Measurements from ENCODE around the gene TNIP1. TPM values are rescaled to one million over a fixed set of nuclear protein-coding genes. Genes with fewer than 3 reads are reported as not detected.
A peak's percentile ranks its signal among the peaks of the same experiment; 100 is the strongest.

Gene TNIP1
- total and polyA plus RNA-seq, 12 donors = 36.6 to 129 (median 93.2) TPM

DNA sequence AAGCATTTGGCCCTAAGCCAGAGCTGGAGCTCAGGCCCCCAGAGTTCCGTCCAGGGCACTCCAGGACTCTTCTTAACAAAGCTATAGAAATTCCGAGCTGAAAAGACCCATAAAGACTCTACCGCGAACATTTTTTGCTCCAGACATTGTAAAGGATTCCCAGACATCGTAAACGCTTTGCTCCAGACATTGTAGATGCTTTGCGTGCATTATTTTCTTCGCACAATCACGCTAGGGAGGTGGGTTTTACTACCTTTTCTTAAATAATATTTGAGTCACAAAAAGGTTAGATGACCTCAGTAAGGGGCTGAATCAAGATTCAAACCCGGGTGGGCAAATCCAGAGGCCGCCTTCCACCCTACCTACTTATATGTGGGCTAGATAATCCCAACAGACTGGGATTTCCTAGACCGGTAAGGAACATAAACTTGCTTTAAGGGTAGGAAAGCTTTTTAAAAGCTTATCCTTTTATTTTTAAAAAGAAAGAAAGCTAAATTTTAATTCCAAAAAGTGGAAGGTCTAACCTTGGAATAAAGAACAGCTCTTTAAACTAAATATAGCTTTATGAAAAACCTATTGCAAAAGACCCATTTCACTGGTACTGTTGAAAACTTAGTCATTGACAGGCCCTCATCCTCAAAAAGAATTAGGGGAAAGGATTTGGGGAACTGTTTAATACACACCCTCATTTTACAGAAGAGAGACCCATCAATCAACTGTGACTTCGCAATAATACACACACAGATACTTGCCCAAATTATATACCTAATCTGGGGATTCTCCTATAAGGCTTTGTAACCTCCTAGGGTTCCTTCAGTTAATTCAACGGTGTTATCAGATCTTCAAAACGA is 822 bp upstream of the TNIP1 start:
- intact Hi-C loops (cut with DNase I) = no loop called here
- H3K27ac ChIP-seq = peak overlapping the region; percentile 89 to 97 (median 97)
- H3K4me3 ChIP-seq = peak overlapping the region in 3 of 4 donors; percentile 50 to 96 (median 86)
- H3K36me3 ChIP-seq (replicated peaks in 1 of 2) = no peaks in the 10 kb centered on the region
- WGBS, 4 donors = 16 to 27% (median 20%) methylated on average over 11 to 15 of the region's 15 CpGs
- H3K27me3 ChIP-seq = no peaks in the 10 kb centered on the region
- peaks cover 14 to 45% of the 10 kb centered on the region in 2 donors for H3K4me1 ChIP-seq (replicated peaks in 1 of 2)
- TF ChIP-seq, protein P1, sequence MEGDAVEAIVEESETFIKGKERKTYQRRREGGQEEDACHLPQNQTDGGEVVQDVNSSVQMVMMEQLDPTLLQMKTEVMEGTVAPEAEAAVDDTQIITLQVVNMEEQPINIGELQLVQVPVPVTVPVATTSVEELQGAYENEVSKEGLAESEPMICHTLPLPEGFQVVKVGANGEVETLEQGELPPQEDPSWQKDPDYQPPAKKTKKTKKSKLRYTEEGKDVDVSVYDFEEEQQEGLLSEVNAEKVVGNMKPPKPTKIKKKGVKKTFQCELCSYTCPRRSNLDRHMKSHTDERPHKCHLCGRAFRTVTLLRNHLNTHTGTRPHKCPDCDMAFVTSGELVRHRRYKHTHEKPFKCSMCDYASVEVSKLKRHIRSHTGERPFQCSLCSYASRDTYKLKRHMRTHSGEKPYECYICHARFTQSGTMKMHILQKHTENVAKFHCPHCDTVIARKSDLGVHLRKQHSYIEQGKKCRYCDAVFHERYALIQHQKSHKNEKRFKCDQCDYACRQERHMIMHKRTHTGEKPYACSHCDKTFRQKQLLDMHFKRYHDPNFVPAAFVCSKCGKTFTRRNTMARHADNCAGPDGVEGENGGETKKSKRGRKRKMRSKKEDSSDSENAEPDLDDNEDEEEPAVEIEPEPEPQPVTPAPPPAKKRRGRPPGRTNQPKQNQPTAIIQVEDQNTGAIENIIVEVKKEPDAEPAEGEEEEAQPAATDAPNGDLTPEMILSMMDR (IDR thresholded peaks at IDR 0.05) = no peak
- no peak for TF ChIP-seq POLR2A (IDR thresholded peaks at IDR 0.05)
- no peak for DNase-seq
- no peaks in the 10 kb centered on the region for H3K9me3 ChIP-seq (replicated peaks in 1 of 3)

GRCh38 chr5:151079838-151080612 is 809 bp downstream of the TNIP1 start:
- Histone ChIP-seq H3K36me3 (replicated peaks in 1 of 2) (no peaks in the 10 kb centered on the region), H3K4me1 (replicated peaks in 1 of 2) (peaks cover 14 to 45% of the 10 kb centered on the region in 2 donors), H3K27ac (peak overlapping the region; percentile 89 to 97 (median 97)), H3K4me3 (peak overlapping the region; percentile 34 to 96 (median 86)), H3K9me3 (replicated peaks in 1 of 3) (no peaks in the 10 kb centered on the region), H3K27me3 (no peaks in the 10 kb centered on the region)
- WGBS, 4 donors = 4 to 5% (median 5%) methylated on average over 20 to 21 of the region's 21 CpGs
- intact Hi-C loops (cut with DNase I) = no loop called here
- no peak for TF ChIP-seq POLR2A (IDR thresholded peaks at IDR 0.05)
- TF ChIP-seq, protein P1 (IDR thresholded peaks at IDR 0.05) = no peak
- no peak for DNase-seq

DNA sequence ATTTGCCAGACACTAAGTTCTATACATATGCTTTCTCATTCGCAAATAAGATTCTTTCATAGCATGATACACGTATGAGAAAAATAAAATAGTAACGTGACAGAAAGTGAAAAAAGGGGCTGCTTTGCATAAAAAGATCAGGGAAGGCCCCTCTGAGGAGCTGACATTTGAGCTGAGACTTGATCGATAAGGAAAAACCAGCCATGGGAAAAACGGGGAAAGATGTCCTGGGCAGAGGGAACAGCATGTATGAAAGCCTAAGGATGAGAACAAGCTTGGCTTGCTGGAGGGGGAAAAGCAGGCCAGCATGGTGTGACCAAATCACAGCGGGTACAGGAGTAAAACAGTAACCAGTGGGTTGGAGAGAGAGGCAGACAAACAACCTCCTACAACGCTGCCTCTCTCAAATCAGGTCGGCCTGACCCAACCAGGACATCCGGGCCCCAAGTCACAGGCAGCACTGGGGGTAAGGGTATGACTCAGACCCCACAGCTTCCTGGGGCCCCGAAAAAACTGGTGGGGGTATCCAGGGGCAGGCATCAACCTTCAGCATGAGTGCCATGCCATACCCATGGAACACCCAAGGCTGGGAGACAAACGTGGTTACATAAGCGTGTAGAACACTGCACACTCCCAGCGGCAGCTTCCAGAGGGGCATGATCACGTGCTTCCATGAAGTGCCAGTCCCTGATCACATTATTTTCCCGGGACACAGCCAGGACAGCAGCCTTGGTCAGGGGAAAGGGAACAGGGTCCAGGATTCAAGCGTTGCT is 2.2 kb downstream of the TNIP1 start:
- 73 to 88% (median 82%) methylated on average over 12 to 16 of the region's 16 CpGs for WGBS, 4 donors
- Histone ChIP-seq H3K36me3 (replicated peaks in 1 of 2) (no peaks in the 10 kb centered on the region), H3K4me1 (replicated peaks in 1 of 2) (peaks cover 14 to 47% of the 10 kb centered on the region in 2 donors), H3K4me3 (no peak overlapping the region), H3K9me3 (replicated peaks in 1 of 3) (no peaks in the 10 kb centered on the region), H3K27ac (no peak overlapping the region), H3K27me3 (no peaks in the 10 kb centered on the region)
- TF ChIP-seq POLR2A (IDR thresholded peaks at IDR 0.05) = no peak
- TF ChIP-seq, protein P1 (IDR thresholded peaks at IDR 0.05) = no peak
- no peak for DNase-seq
- intact Hi-C loops (cut with DNase I) = no loop called here

- intact Hi-C loops (cut with DNase I) = no loop called here
- H3K9me3 ChIP-seq (replicated peaks in 1 of 3) = no peaks in the 10 kb centered on the region
- no peak overlapping the region for H3K27ac ChIP-seq
- H3K27me3 ChIP-seq = no peaks in the 10 kb centered on the region
- WGBS, 4 donors = 88 to 96% (median 93%) methylated on average over 3 of the region's 3 CpGs
- TF ChIP-seq, protein P1 (IDR thresholded peaks at IDR 0.05) = no peak
- TF ChIP-seq POLR2A (IDR thresholded peaks at IDR 0.05) = no peak
- no peak overlapping the region for H3K4me3 ChIP-seq
- DNase-seq = no peak
- H3K36me3 ChIP-seq (replicated peaks in 1 of 2) = no peaks in the 10 kb centered on the region
- peaks cover 14 to 47% of the 10 kb centered on the region in 2 donors for H3K4me1 ChIP-seq (replicated peaks in 1 of 2)
Measured at GRCh38 chr5:151077967-151078366, 2.9 kb downstream of the TNIP1 start.

All from adrenal gland (tissue), 12 donors.